ENCODE measurements around the gene MAP2K6.
A peak's percentile ranks its signal among the peaks of the same experiment; 100 is the strongest.

MAP2K6 gene

GRCh38 chr17:69516911-69517310 lies 102.4 kb downstream of the MAP2K6 start:
- DNase-seq (ENCODE audit: low read depth, low spot score), result no peak

GRCh38 chr17:69518951-69519350 lies 104.5 kb downstream of the MAP2K6 start:
- DNase-seq (ENCODE audit: low read depth, low spot score), result no peak
- H3K4me3 ChIP-seq (ENCODE audit: low read length), result no peak overlapping the region

More at GRCh38 chr17:69516911-69517310, 102.4 kb downstream of the MAP2K6 start:
- H3K4me3 ChIP-seq (ENCODE audit: low read length), result no peak overlapping the region

GRCh38 chr17:69523244-69523861 lies 108.9 kb downstream of the MAP2K6 start:
- H3K4me3 ChIP-seq (ENCODE audit: low read length), result no peak overlapping the region
- DNase-seq (ENCODE audit: low read depth, low spot score), result peak; percentile 20

GRCh38 chr17:69524854-69525253 lies 110.4 kb downstream of the MAP2K6 start:
- no peak overlapping the region for H3K4me3 ChIP-seq (ENCODE audit: low read length)

GRCh38 chr17:69525920-69526841 lies 111.7 kb downstream of the MAP2K6 start:
- DNase-seq (ENCODE audit: low read depth, low spot score), result peak; percentile 40
- H3K4me3 ChIP-seq (ENCODE audit: low read length), result no peak overlapping the region

More at GRCh38 chr17:69524854-69525253, 110.4 kb downstream of the MAP2K6 start:
- DNase-seq (ENCODE audit: low read depth, low spot score), result no peak

- DNase-seq (ENCODE audit: low read depth, low spot score), result no peak
- no peak overlapping the region for H3K4me3 ChIP-seq (ENCODE audit: low read length)
Measured at GRCh38 chr17:69528035-69528434, 113.5 kb downstream of the MAP2K6 start.

- H3K4me3 ChIP-seq (ENCODE audit: low read length), result no peak overlapping the region
- peak; percentile 75 for DNase-seq (ENCODE audit: low read depth, low spot score)
Measured at GRCh38 chr17:69533481-69534234, 119.2 kb downstream of the MAP2K6 start.

- H3K4me3 ChIP-seq (ENCODE audit: low read length), result no peak overlapping the region
- DNase-seq (ENCODE audit: low read depth, low spot score), result no peak
Measured at GRCh38 chr17:69534235-69534621, 119.7 kb downstream of the MAP2K6 start.

- no peak for DNase-seq (ENCODE audit: low read depth, low spot score)
- no peak overlapping the region for H3K4me3 ChIP-seq (ENCODE audit: low read length)
Measured at GRCh38 chr17:69535016-69535570, 120.6 kb downstream of the MAP2K6 start.

- H3K4me3 ChIP-seq (ENCODE audit: low read length), result no peak overlapping the region
- DNase-seq (ENCODE audit: low read depth, low spot score), result no peak
Measured at GRCh38 chr17:69538795-69539194, 124.3 kb downstream of the MAP2K6 start.

GRCh38 chr17:69539274-69539673 lies 124.8 kb downstream of the MAP2K6 start:
- no peak for DNase-seq (ENCODE audit: low read depth, low spot score)
- H3K4me3 ChIP-seq (ENCODE audit: low read length), result no peak overlapping the region

GRCh38 chr17:69539781-69540319 lies 125.4 kb downstream of the MAP2K6 start:
- DNase-seq (ENCODE audit: low read depth, low spot score), result no peak
- no peak overlapping the region for H3K4me3 ChIP-seq (ENCODE audit: low read length)

GRCh38 chr17:69540356-69540755 lies 125.9 kb downstream of the MAP2K6 start:
- no peak for DNase-seq (ENCODE audit: low read depth, low spot score)
- H3K4me3 ChIP-seq (ENCODE audit: low read length), result no peak overlapping the region

- DNase-seq (ENCODE audit: low read depth, low spot score), result no peak
- no peak overlapping the region for H3K4me3 ChIP-seq (ENCODE audit: low read length)
Measured at GRCh38 chr17:69547230-69547629, 132.7 kb downstream of the MAP2K6 start.

- DNase-seq (ENCODE audit: low read depth, low spot score), result no peak
- no peak overlapping the region for H3K4me3 ChIP-seq (ENCODE audit: low read length)
Measured at GRCh38 chr17:69547947-69548346, 133.4 kb downstream of the MAP2K6 start.

- H3K4me3 ChIP-seq (ENCODE audit: low read length), result no peak overlapping the region
- no peak for DNase-seq (ENCODE audit: low read depth, low spot score)
Measured at GRCh38 chr17:69551212-69552010, 136.9 kb downstream of the MAP2K6 start.

GRCh38 chr17:69552986-69553667 lies 138.6 kb downstream of the MAP2K6 start:
- no peak for DNase-seq (ENCODE audit: low read depth, low spot score)
- no peak overlapping the region for H3K4me3 ChIP-seq (ENCODE audit: low read length)

GRCh38 chr17:69555056-69555455 lies 140.6 kb downstream of the MAP2K6 start:
- no peak for DNase-seq (ENCODE audit: low read depth, low spot score)
- H3K4me3 ChIP-seq (ENCODE audit: low read length), result no peak overlapping the region
